Measurements from ENCODE around the gene DEF6.
"Not testable (repeated sequence)": the region's sequence is repeated elsewhere in the genome, so short reads cannot be mapped to it uniquely, and the experiment has no call there.

Gene DEF6

DNA sequence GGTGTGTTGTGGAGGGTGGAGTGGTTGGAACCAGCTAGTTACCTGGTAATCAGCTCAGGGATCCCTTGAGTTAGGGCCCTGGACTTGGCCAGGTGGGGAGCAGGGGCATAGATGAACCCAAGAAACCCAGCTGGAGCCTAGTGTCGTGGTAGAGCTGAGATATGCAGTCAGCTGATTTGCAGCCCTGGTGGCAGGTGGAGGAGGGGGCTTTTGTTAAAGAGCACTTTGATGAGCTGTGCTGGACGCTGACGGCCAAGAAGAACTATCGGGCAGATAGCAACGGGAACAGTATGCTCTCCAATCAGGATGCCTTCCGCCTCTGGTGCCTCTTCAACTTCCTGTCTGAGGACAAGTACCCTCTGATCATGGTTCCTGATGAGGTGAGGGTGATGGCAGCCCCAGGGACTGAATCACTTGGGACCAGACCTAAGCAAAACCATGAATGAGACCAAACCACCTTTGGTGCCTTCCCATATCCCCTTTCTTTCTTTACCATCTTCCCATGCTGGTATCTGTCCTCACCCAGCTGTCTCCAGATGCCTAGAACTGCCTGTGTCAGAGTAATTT, 12.7 kb downstream of the DEF6 start:
- no peak for DNase-seq (ENCODE audit: low spot score)

DNA sequence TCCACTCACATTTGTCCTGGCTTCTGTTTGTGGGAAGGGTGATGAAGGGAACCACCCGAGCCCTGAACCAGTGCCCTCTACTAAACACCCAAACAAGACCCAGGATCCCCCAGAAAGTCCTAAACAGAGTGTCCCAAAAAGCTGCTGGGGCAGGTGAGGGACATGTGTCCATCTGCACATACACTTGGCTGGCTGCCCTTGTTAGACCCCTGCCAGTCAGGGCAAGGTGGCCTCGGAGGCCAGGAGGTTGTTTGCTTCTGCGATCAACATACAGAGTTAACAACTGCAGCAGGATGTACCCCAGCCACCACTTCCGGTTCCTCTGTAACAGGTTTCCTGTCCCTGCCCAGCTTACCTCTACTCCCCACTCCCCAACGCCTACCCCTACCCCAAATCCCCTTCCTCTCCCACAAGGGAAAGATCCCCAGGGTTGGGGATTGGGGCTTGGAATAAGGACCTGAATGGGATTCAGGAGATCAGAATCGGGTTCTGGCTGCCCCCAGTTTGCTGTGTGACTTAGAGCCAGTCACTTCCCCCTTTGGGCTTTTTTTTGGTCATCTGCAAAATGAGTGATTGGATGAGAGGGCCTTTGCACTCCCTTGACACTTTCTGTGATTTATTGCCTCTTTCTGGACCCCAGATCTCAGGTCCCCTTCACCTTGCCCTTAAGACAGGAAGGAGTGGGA, 13.9 kb downstream of the DEF6 start:
- no peak for DNase-seq (ENCODE audit: low spot score)

DNA sequence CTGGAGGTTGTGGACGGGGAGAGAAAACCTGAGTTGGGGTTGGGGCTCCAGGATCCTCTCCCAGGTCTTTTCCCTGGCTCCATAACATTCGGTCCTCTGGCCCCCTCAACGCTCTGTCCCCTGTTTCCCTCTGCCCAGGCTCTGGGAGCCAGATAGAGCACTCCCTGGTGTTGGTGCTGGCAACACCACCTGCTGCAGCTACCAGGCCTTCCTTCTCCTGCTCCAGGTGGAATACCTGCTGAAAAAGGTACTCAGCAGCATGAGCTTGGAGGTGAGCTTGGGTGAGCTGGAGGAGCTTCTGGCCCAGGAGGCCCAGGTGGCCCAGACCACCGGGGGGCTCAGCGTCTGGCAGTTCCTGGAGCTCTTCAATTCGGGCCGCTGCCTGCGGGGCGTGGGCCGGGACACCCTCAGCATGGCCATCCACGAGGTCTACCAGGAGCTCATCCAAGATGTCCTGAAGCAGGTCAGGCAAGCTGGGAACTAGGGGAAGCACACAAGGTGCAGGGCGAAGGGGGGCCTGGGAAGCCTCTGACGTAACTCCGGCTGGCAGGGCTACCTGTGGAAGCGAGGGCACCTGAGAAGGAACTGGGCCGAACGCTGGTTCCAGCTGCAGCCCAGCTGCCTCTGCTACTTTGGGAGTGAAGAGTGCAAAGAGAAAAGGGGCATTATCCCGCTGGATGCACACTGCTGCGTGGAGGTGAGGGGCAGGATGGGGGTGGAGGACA, 14.6 kb downstream of the DEF6 start:
- no peak for DNase-seq (ENCODE audit: low spot score)

DNA sequence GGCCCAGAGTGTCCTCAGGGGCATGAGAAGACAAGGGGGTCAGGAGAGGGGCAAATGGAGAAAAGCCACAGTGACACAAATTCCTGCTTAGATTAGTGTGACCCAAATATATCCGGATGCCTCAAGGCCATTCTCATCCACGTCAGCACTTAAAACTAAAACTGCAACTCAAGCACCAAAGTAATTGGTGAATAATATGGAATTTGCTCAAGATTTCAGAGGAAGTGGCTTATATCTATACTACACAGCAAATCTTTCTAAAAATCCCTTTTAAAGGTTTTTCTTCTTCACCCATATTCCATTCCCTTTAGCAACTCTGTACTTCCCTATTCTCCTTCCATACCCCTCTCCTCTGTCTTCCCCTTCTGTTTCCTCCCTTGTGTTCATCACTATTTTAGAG, 15.2 kb downstream of the DEF6 start:
- DNase-seq (ENCODE audit: low spot score): no peak

DNA sequence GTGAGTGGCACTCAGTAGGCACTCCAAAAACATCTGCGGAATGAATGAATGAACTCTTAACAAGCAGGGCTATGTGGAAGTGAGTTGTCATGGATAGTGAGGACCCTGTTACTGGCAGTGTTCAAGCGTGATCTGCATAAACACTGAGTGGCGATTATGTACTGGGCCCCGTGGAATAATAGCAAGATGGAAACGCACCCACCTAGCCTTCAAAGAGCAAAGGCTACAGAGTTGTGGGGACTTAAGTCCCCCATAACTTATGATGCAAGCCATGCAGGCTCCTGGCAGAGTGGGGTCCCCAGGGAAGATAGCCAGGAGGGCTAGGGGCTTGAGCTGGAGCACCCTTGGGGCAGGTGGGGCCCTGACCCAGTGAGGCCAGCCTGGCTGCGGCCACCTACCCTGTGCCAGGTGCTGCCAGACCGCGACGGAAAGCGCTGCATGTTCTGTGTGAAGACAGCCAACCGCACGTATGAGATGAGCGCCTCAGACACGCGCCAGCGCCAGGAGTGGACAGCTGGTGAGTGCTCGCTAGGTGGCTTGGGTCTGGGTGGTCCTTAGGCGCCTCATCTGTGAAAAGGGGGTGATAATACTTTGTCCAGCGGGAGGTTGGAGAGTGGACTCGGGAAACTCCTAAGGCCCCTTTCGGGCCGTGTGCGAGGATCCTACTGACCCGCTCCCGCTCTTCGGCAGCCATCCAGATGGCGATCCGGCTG, 20.0 kb downstream of the DEF6 start:
- no peak for DNase-seq (ENCODE audit: low spot score)

DNA sequence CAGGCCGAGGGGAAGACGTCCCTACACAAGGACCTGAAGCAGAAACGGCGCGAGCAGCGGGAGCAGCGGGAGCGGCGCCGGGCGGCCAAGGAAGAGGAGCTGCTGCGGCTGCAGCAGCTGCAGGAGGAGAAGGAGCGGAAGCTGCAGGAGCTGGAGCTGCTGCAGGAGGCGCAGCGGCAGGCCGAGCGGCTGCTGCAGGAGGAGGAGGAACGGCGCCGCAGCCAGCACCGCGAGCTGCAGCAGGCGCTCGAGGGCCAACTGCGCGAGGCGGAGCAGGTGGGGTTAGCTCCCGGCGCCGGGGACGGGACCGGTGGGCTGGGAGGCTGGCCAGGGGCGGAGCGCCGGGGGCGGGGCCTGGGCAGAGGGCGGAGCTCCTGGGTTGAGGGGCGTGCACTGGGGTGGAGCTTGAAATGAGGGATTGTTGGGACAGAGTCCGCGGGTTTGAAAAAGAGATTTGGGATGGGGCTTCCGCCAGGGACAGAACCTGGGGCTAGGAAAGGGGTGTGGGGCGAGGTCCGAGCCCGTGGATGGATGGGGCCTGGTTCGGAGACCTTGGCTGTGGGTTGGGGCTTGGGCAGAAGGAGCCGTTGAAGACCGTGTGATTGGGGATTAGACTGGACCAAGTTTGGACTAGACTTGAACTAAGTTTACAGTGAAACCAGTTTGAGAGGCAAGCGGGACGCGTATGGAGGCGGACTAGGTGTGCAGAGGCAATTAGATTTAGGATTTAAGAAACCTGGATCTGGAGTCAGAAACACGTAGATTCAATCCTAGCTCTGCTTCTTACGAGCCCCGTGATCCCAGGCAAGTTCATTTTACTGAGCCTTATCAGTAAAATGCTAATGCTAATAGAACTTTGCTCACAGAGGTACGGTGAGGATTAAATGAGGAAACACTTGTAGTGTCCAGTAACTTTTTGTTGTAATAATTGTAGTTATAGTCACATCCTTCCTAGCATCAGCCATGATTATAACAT, 20.9 kb downstream of the DEF6 start:
- DNase-seq (ENCODE audit: low spot score): no peak

DNA sequence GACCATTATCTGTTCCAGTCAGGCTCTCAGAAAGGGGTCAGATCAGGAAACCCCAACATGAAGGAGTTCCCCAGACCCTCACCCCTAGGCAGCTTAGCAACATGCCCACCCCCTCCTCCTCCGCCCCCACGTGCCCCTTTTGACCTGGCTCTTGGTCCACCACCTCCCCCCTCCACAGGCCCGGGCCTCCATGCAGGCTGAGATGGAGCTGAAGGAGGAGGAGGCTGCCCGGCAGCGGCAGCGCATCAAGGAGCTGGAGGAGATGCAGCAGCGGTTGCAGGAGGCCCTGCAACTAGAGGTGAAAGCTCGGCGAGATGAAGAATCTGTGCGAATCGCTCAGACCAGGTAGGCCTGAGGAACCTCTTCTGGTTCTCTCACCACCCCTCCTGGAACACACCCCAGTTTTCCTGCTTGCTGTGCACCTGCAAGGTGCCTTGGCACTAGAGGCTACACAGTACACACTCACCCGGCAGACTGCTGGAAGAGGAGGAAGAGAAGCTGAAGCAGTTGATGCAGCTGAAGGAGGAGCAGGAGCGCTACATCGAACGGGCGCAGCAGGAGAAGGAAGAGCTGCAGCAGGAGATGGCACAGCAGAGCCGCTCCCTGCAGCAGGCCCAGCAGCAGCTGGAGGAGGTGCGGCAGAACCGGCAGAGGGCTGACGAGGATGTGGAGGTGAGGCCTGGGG, 21.9 kb downstream of the DEF6 start:
- DNase-seq (ENCODE audit: low spot score): no peak

DNA sequence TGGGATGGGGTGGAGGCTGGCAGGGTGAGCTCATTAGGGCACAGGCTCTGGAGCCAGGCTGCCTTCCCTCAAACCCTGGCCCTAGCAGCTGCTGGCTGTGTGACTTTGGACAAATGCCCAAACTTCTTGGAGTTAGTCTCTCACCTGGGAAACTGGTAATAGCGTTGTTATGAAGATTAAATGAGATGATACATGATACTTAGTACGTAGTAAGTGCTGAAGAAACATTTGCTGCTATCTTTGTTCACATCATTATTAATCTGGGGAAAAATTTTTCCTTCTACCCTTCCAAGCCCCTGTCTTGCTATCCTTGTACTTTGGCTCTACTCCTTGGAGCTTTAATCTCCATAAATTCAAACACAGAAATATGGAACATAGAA, 22.4 kb downstream of the DEF6 start:
- DNase-seq (ENCODE audit: low spot score): no peak

DNA sequence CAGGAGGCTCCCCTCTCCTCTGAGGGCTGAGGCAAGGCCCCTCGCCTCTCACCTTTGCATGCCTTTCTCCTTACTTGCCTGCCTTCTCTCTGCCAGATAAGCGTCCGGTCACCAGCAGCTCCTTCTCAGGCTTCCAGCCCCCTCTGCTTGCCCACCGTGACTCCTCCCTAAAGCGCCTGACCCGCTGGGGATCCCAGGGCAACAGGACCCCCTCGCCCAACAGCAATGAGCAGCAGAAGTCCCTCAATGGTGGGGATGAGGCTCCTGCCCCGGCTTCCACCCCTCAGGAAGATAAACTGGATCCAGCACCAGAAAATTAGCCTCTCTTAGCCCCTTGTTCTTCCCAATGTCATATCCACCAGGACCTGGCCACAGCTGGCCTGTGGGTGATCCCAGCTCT, 23.5 kb downstream of the DEF6 start:
- no peak for DNase-seq (ENCODE audit: low spot score)

DNA sequence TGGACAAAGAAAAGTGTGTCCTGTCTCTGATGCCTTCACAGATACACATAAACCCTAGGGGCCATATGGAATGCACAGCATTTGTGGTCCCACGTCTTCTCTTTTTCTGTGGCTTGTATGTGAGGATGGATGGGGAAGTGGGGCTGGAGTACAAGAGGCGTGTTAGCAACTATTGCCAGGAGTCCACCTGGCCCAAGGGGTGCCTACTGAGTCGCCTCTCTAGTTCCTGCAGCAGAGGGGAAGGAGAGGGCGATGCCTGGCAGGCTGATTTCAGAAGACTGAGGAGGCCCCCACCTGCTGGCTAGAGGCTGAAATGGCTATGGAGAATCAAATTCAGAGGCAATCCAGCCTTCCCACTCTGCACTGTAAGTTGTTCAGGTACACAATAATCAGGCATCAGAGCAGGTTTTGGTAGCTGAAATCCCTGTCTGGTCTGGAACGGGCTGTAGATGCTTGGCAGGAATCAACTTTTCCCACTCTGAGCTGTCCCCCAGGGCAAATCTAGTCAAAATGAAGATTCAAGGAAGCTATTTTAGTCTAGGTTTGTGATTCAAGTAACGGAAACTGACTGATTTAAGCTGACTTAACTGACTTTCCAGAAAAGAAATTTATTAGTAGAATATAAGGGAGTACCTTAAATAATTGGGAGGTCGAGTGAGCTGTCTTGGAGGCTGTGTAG, 29.9 kb downstream of the DEF6 start:
- DNase-seq (ENCODE audit: low spot score): peak; percentile 65

DNA sequence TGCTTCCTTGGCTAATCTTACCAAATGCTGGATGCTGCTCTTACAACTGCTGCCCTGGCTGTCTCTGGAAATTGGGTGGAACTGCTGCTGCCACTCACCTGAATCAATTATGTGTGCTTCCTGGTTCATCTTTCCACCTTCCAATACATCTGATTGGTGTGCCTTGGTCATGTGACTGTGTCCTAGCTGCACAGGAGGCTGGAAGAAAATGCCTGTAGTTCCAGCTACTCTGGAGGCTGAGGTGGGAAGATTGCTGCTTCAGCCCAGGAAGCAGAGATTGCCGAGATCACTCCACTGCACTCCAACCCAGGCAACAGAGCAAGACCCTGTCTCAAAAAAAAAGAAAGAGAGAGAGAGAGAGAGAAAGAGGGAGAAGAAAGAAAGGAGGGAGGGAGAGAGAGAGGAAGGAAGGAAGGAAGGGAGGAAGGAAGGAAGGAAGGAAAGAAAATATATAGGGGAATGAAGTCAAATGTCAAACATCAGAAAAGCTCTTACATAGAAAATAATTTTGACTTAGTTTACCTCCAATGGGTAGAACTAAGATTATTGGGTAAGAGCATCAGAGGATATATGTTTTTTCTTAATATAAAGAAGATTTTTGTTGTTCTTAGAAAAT, 30.6 kb downstream of the DEF6 start:
- no peak for DNase-seq (ENCODE audit: low spot score)

DNA sequence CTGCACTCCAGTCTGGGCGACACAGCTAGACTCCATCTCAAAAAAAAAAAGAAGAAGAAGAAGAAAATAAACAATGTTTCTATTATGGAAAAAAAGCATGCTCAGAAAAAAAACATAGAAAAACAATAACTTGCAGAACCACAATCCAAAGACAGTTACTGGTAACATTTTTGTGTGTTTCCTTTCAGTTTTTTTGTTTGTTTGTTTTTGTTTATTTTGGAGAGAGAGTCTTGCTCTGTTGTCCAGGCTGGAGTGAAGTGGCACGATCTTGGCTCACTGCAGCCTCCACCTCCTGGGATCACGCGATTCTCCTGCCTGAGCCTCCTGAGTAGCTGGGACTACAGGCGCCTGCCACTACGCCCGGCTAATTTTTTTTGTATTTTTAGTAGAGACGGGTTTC, 31.3 kb downstream of the DEF6 start:
- DNase-seq (ENCODE audit: low spot score): not testable (repeated sequence)

DNA sequence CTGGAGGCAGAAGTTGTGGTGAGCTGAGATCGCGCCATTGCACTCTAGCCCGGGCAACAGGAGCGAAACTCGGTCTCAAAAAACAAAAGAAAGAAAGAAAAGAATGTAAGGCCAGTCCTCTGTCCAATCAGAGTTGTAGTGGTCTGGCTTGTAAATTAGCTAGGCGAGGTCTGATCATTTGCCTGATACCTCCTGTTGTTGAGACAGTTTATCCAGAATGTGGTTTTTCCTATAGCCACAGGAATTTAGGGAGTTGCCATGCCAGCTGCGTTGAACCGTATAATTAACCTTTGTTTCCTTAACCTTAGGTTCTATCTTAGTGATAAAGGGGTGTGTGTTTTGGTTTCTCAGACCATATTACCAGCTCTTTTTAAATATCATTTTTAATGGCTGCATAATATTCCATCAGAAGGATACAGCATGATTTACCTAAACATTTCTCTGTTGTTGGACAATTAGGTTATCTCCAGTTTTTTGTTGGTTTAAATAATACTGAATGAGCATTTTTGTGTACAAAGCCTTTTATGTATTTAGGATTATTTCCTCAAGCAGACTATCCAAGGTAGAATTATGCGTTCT, 33.0 kb downstream of the DEF6 start:
- DNase-seq (ENCODE audit: low spot score): no peak

DNA sequence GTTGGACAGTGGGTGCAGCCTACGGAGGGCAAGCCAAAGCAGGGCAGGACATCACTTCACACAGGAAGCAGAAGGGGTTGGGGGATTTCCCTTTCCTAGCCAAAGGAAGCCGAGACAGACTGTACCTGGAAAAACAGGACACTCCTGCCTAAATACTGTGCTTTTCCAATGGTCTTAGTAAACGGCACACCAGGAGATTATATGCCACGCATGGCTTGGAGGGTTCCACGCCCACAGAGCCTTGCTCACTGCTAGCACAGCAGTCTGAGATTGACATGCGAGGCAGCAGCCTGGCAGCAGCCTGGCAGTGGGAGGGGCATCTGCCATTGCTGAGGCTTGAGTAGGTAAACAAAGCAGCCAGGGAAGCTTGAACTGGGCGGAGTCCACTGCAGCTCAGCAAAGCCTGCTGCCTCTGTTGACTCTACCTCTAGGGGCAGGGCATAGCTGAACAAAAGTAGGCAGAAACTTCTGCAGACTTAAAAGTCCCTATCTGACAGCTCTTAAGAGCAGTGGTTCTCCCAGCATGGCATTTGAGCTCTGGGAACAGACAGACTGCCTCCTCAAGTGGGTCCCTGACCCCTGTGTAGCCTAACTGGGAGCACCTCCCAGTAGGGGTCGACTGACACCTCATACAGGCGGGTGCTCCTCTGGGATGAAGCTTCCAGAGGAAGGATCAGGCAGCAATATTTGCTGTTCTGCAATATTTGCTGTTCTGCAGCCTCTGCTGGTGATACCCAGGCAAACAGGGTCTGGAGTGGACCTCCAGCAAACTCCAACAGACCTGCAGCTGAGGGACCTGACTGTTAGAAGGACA, 34.7 kb downstream of the DEF6 start:
- peak; percentile 49 for DNase-seq (ENCODE audit: low spot score)

DNA sequence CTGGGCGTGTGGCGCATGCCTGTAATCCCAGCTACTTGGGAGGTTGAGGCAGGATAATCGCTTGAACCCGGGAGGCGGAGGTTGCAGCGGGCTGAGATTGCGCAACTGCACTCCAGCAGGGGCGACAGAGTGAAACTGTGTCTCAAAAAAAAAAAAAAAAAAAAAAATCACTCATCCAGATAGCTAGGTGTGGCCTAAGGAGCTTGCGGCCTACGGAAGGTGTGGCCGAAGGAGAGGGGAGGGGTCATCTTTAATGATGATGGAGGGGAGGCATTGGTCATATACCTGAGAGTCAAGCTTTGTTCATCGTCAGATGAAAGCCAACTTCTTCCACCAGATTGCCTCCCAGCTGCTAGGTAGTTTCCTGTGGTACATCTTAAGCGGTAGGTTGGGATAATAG, 43.9 kb downstream of the DEF6 start:
- no peak for DNase-seq (ENCODE audit: low spot score)

DNA sequence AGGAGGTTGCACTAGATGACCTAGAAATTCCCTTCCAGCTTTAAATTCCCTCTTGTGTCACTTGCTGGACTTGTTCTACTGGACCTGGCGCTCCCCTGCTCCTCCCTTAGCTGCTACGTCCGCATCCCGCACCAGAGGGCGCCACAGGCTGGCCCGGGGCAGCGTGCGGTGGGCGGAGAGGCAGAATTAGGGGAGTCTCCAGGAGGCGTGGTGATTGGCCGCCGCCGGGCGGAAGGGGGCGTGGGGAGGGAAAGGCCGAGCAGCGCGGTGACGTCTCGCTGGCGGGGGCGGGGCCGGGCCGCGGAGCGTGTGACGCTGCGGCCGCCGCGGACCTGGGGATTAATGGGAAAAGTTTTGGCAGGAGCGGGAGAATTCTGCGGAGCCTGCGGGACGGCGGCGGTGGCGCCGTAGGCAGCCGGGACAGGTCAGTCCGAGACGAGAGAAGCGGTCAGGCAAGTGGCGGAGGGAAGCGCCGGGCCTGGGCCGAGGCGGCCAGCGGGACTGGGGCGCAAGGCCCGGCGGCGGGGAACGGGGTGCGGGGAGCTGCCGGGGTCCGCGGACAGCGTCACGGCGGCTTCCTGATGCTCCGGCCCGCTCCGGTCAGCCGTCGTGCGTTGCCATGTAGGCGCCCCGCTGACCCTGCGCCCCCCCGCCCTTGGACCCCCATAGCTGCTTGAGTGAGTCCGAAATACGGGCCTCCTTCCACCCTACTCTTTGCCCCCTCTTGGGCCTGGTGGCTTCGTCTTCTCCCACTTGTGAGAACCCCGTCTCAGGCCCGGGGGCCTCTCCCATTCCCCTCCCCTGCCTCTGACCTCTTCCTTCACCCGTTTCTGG, 44.9 kb downstream of the DEF6 start, which contains the start of gene PPARD:
PPARD (plus strand) TSS at position 301 of the 834 bp plus-strand sequence. CDS start 68,530 bp downstream, outside the sequence.
- peak; percentile 93 for DNase-seq (ENCODE audit: low spot score)

DNA sequence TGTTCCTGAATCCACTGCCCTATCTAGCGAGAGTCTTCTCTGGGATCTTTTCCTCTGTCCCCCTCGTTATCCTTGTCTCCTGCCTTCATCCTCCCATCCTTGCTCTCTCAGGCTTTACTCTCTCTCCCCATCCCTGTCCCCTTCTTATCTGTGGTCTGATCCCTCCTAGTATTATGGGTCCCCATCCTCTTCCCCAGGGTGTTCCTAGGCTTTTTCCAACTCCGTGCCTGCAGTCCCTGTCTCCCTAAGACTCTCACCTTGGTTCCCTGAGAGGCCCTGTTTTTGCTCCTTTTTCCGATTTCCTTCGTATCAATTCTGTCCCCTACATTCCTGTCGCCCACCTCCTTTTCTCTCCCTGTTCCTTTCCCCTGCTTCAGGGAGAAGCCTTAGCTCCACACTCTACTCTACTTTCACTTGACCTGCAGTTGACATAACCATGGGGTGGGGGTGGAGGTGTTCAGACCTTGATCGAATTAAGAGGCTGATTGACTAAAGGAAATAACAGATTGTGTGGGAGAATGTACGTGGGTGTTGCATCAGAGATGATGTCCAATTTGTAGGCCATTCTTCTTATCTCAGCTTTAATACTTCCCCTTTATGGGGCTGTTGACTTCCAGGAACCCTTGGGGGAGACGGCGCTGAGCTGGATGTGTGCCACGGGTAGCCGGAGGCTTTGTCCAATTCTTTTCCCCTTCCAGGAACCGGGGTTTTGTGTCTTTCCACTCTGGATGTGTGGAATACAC, 45.6 kb downstream of the DEF6 start:
- DNase-seq (ENCODE audit: low spot score): no peak
